ENCODE data around the gene UROS.

The UROS gene

DNA sequence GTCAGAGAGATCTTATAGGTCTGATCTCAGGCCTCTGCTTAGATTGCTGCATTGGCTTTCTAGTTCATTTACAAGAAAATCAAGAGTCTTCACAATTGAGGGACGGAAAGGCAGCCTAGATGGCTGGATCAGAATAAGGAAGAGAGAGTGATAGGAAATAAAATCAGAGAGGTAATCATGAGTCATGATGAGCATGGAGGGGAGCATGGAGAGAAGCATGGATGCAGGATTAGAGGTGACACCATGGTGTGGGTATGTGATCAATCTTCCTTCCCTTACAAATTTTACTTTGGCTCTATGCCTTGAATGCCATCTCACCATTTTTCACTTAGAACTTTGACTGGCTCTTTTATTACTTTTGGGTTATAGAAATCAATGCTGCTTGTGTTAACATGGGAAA lies 1.7 kb upstream of the UROS start (continued):
- TF ChIP-seq, protein P1, sequence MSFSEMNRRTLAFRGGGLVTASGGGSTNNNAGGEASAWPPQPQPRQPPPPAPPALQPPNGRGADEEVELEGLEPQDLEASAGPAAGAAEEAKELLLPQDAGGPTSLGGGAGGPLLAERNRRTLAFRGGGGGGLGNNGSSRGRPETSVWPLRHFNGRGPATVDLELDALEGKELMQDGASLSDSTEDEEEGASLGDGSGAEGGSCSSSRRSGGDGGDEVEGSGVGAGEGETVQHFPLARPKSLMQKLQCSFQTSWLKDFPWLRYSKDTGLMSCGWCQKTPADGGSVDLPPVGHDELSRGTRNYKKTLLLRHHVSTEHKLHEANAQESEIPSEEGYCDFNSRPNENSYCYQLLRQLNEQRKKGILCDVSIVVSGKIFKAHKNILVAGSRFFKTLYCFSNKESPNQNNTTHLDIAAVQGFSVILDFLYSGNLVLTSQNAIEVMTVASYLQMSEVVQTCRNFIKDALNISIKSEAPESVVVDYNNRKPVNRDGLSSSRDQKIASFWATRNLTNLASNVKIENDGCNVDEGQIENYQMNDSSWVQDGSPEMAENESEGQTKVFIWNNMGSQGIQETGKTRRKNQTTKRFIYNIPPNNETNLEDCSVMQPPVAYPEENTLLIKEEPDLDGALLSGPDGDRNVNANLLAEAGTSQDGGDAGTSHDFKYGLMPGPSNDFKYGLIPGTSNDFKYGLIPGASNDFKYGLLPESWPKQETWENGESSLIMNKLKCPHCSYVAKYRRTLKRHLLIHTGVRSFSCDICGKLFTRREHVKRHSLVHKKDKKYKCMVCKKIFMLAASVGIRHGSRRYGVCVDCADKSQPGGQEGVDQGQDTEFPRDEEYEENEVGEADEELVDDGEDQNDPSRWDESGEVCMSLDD (tag by site-specific recombination; IDR thresholded peaks at IDR 0.05) = no peak
- TF ChIP-seq ZNF624 (tag by site-specific recombination; IDR thresholded peaks at IDR 0.05) (no peak), GFI1B (tag by site-specific recombination; IDR thresholded peaks at IDR 0.05) (0 out of 2 replicates have a peak, but pooled peaks have one; percentile 11), ZNF133 (tag by site-specific recombination; IDR thresholded peaks at IDR 0.05) (no peak), ZNF837 (tag by site-specific recombination; IDR thresholded peaks at IDR 0.05) (no peak), PRDM1 (tag by site-specific recombination; IDR thresholded peaks at IDR 0.05) (peak; percentile 16; the same call in 1 of the 2 replicates), ZNF248 (tag by site-specific recombination; IDR thresholded peaks at IDR 0.05) (no peak), ZNF394 (tag by site-specific recombination; IDR thresholded peaks at IDR 0.05; ENCODE audit: borderline replicate concordance) (peak; percentile 23; the same call in 1 of the 2 replicates), ZNF366 (tag by site-specific recombination; conservative IDR thresholded peaks at IDR 0.05) (0 out of 2 replicates have a peak, but pooled peaks have one; percentile 33), MZF1 (tag by site-specific recombination; IDR thresholded peaks at IDR 0.05; ENCODE audit: borderline replicate concordance) (no peak)

DNA sequence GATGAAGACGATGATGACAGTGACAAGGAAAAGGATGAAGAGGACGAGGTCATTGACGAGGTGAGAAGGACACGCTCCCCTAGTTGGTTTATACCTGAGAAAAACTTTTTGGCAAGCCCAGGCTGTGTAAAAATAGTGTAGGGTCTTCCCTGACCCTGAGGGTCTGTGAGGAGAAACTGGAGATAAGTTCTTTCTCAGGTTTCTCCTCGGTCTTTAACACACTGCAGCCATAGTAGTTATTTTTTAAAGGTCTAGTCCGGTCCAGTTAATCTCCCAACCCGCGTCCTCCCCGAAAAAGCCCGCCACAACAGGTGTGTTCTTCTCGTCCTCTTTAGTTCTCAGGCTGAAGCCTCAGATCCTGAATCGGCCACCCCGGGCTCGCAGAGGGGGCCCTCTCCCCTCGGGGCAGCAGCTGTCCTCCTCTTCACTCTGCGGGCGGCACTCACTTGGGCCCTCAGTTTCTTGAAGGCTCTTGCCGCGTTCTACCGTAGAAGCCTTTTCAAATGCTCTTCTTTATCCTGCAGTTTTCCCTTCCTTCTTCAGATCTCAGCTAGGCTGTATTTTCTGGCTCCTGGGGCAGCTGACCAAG lies 699 bp upstream of the UROS start:
- ChIA-PET CTCF (interaction anchor here (1.2 kb wide), 1 partner anchor 42 kb away, joined by 5 read pairs; no protein-coding TSS in a partner anchor), POLR2A (interaction anchor here (0.5 to 2.2 kb wide), 6 partner anchors 8 to 116 kb away, joined by 3 to 6 read pairs (median 3); no protein-coding TSS in a partner anchor)
- Histone ChIP-seq H3K36me3 (ENCODE audit: control insufficient read depth in 2 of 2, insufficient read depth in 1 of 2, low read length in 2 of 2) (peaks cover 22 to 43% of the 10 kb centered on the region in 2 experiments), H3K4me3 (ENCODE audit: low read depth, low read length) (peak overlapping the region; percentile 89), H3K9me3 (ENCODE audit: control insufficient read depth, insufficient read depth, low read depth, low read length) (no peaks in the 10 kb centered on the region), H3K4me1 (ENCODE audit: control insufficient read depth, insufficient read depth, low read length) (peaks cover 10% of the 10 kb centered on the region; the same call in 1 of the 2 replicates), H3K27ac (ENCODE audit: extremely low read depth, low read depth, low read length) (peak overlapping the region; percentile 93)
- TF ChIP-seq ZNF776 (tag by site-specific recombination; IDR thresholded peaks at IDR 0.05; ENCODE audit: borderline replicate concordance) = no peak
- TF ChIP-seq, protein P2, sequence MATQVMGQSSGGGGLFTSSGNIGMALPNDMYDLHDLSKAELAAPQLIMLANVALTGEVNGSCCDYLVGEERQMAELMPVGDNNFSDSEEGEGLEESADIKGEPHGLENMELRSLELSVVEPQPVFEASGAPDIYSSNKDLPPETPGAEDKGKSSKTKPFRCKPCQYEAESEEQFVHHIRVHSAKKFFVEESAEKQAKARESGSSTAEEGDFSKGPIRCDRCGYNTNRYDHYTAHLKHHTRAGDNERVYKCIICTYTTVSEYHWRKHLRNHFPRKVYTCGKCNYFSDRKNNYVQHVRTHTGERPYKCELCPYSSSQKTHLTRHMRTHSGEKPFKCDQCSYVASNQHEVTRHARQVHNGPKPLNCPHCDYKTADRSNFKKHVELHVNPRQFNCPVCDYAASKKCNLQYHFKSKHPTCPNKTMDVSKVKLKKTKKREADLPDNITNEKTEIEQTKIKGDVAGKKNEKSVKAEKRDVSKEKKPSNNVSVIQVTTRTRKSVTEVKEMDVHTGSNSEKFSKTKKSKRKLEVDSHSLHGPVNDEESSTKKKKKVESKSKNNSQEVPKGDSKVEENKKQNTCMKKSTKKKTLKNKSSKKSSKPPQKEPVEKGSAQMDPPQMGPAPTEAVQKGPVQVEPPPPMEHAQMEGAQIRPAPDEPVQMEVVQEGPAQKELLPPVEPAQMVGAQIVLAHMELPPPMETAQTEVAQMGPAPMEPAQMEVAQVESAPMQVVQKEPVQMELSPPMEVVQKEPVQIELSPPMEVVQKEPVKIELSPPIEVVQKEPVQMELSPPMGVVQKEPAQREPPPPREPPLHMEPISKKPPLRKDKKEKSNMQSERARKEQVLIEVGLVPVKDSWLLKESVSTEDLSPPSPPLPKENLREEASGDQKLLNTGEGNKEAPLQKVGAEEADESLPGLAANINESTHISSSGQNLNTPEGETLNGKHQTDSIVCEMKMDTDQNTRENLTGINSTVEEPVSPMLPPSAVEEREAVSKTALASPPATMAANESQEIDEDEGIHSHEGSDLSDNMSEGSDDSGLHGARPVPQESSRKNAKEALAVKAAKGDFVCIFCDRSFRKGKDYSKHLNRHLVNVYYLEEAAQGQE (tag by site-specific recombination; IDR thresholded peaks at IDR 0.05) = 0 out of 2 replicates have a peak, but pooled peaks have one; percentile 19
- TF ChIP-seq KLF1 (tag by site-specific recombination; IDR thresholded peaks at IDR 0.05) = no peak
- TF ChIP-seq ZNF184 (tag by site-specific recombination; IDR thresholded peaks at IDR 0.05) = no peak
- TF ChIP-seq HOXA7 (CRISPR knock-in tag; IDR thresholded peaks at IDR 0.05; ENCODE audit: borderline replicate concordance) = no peak
- TF ChIP-seq, protein P3, sequence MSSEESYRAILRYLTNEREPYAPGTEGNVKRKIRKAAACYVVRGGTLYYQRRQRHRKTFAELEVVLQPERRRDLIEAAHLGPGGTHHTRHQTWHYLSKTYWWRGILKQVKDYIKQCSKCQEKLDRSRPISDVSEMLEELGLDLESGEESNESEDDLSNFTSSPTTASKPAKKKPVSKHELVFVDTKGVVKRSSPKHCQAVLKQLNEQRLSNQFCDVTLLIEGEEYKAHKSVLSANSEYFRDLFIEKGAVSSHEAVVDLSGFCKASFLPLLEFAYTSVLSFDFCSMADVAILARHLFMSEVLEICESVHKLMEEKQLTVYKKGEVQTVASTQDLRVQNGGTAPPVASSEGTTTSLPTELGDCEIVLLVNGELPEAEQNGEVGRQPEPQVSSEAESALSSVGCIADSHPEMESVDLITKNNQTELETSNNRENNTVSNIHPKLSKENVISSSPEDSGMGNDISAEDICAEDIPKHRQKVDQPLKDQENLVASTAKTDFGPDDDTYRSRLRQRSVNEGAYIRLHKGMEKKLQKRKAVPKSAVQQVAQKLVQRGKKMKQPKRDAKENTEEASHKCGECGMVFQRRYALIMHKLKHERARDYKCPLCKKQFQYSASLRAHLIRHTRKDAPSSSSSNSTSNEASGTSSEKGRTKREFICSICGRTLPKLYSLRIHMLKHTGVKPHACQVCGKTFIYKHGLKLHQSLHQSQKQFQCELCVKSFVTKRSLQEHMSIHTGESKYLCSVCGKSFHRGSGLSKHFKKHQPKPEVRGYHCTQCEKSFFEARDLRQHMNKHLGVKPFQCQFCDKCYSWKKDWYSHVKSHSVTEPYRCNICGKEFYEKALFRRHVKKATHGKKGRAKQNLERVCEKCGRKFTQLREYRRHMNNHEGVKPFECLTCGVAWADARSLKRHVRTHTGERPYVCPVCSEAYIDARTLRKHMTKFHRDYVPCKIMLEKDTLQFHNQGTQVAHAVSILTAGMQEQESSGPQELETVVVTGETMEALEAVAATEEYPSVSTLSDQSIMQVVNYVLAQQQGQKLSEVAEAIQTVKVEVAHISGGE (tag by site-specific recombination; conservative IDR thresholded peaks at IDR 0.05; ENCODE audit: low read depth) = 0 out of 2 replicates have a peak, but pooled peaks have one; percentile 15
- TF ChIP-seq GLIS2 (tag by site-specific recombination; IDR thresholded peaks at IDR 0.05) = peak; percentile 33; the same call in 1 of the 2 replicates
- TF ChIP-seq, protein P1 (tag by site-specific recombination; IDR thresholded peaks at IDR 0.05) = peak; percentile 2; the same call in 1 of the 2 replicates
- TF ChIP-seq KLF9 (tag by site-specific recombination; IDR thresholded peaks at IDR 0.05; ENCODE audit: low read depth) = no peak
- no peak for TF ChIP-seq ZNF175 (tag by site-specific recombination; IDR thresholded peaks at IDR 0.05)
- no peak for TF ChIP-seq ZNF341 (tag by site-specific recombination; IDR thresholded peaks at IDR 0.05; ENCODE audit: low read depth)
- no peak for TF ChIP-seq FEZF1 (tag by site-specific recombination; IDR thresholded peaks at IDR 0.05)
- peak; percentile 25; the same call in 1 of the 2 replicates for TF ChIP-seq WT1 (tag by site-specific recombination; IDR thresholded peaks at IDR 0.05)
- no peak for TF ChIP-seq ZNF366 (tag by site-specific recombination; conservative IDR thresholded peaks at IDR 0.05)
- TF ChIP-seq SCRT2 (tag by site-specific recombination; IDR thresholded peaks at IDR 0.05) = 0 out of 2 replicates have a peak, but pooled peaks have one; percentile 29
- 0 out of 2 replicates have a peak, but pooled peaks have one; percentile 12 for TF ChIP-seq YY1 (tag by site-specific recombination; IDR thresholded peaks at IDR 0.05)
